ENCODE results near the gene GLTPD2.

- TF ChIP-seq, protein P1, sequence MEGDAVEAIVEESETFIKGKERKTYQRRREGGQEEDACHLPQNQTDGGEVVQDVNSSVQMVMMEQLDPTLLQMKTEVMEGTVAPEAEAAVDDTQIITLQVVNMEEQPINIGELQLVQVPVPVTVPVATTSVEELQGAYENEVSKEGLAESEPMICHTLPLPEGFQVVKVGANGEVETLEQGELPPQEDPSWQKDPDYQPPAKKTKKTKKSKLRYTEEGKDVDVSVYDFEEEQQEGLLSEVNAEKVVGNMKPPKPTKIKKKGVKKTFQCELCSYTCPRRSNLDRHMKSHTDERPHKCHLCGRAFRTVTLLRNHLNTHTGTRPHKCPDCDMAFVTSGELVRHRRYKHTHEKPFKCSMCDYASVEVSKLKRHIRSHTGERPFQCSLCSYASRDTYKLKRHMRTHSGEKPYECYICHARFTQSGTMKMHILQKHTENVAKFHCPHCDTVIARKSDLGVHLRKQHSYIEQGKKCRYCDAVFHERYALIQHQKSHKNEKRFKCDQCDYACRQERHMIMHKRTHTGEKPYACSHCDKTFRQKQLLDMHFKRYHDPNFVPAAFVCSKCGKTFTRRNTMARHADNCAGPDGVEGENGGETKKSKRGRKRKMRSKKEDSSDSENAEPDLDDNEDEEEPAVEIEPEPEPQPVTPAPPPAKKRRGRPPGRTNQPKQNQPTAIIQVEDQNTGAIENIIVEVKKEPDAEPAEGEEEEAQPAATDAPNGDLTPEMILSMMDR (conservative IDR thresholded peaks at IDR 0.05; ENCODE audit: low read depth, low read length), result no peak
- no peak for TF ChIP-seq EZH2 (IDR thresholded peaks at IDR 0.05; ENCODE audit: borderline replicate concordance, low read depth, low read length, poor library complexity, severe bottlenecking)
Measured at GRCh38 chr17:4743216-4743615, 45.5 kb upstream of the GLTPD2 start.

Data from A673 (cell line).